ENCODE results near the gene TMEM163.

TMEM163 gene

DNA sequence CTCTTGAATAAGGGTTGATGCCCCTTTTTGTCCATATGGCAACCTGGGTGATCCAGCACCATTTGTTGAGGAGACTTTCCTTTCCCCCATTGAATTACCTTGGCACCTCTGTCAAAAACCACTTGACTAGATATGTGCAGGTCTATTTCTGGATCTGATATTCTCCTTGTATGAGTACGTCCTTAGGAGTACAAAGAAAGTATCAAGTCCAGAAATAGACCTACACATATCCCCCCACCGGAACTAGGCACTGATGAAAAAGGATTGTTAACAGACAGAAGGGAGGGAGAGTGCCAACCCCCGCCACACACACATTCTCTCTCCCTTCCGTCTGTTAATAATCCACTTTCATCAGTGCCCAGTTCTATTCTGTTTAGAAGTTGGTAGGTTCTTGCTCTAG lies 225.0 kb downstream of the TMEM163 start:
- TF ChIP-seq, protein P1, sequence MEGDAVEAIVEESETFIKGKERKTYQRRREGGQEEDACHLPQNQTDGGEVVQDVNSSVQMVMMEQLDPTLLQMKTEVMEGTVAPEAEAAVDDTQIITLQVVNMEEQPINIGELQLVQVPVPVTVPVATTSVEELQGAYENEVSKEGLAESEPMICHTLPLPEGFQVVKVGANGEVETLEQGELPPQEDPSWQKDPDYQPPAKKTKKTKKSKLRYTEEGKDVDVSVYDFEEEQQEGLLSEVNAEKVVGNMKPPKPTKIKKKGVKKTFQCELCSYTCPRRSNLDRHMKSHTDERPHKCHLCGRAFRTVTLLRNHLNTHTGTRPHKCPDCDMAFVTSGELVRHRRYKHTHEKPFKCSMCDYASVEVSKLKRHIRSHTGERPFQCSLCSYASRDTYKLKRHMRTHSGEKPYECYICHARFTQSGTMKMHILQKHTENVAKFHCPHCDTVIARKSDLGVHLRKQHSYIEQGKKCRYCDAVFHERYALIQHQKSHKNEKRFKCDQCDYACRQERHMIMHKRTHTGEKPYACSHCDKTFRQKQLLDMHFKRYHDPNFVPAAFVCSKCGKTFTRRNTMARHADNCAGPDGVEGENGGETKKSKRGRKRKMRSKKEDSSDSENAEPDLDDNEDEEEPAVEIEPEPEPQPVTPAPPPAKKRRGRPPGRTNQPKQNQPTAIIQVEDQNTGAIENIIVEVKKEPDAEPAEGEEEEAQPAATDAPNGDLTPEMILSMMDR (IDR thresholded peaks at IDR 0.05; ENCODE audit: low read depth, low read length) = no peak
- no peak for DNase-seq (ENCODE audit: low read depth in 2 of 2)

DNA sequence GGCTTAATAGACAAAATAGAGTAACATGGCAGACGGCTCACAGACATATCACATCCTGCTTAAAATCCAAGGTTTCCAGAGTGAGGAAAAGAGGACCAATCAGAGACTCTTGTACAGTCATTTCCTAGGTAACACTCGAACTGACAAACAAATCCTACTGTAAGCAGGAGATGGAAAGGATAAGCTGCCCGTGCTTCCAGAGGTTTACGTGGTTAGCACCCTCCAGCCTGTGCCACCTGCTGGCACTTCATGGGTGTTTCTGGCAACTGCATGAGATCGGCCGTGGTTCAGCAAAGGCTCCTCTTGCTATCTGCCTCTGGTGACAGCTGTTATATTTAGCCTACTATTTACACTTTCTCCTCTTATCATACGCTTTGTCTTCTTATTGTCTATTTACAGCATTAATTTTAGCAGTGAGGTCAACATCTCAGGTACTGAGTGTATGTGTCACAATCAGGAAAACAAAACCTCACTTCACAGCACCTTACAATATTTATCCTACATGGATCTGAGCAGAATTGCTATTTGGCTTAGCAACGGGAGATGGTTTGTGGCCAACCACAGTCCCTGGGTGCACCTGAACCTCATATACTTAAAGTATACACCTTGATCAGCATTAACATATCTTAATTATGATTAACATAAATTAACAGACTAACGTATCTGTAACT lies 226.9 kb downstream of the TMEM163 start:
- peak in 1 of 2 donors; percentile 2 for DNase-seq (ENCODE audit: low read depth in 2 of 2)
- TF ChIP-seq, protein P1 (IDR thresholded peaks at IDR 0.05; ENCODE audit: low read depth, low read length) = peak; percentile 13
- no peak overlapping the region for H3K4me3 ChIP-seq (replicated peaks in 1 of 2; ENCODE audit: low read depth in 2 of 2, low read length in 2 of 2)

More for the DNA sequence above, 225.0 kb downstream of the TMEM163 start:
- no peak overlapping the region for H3K4me3 ChIP-seq (replicated peaks in 1 of 2; ENCODE audit: low read depth in 2 of 2, low read length in 2 of 2)

GRCh38 chr2:134491022-134491421 lies 227.8 kb downstream of the TMEM163 start:
- no peak for DNase-seq (ENCODE audit: low read depth in 2 of 2)
- TF ChIP-seq, protein P1 (IDR thresholded peaks at IDR 0.05; ENCODE audit: low read depth, low read length) = no peak
- H3K4me3 ChIP-seq (replicated peaks in 1 of 2; ENCODE audit: low read depth in 2 of 2, low read length in 2 of 2) = no peak overlapping the region

- no peak overlapping the region for H3K4me3 ChIP-seq (replicated peaks in 1 of 2; ENCODE audit: low read depth in 2 of 2, low read length in 2 of 2)
- no peak for DNase-seq (ENCODE audit: low read depth in 2 of 2)
- TF ChIP-seq, protein P1 (IDR thresholded peaks at IDR 0.05; ENCODE audit: low read depth, low read length) = no peak
These were observed 228.2 kb downstream of the TMEM163 start for GRCh38 chr2:134490559-134490958.

GRCh38 chr2:134489732-134490384 lies 228.9 kb downstream of the TMEM163 start:
- H3K4me3 ChIP-seq (replicated peaks in 1 of 2; ENCODE audit: low read depth in 2 of 2, low read length in 2 of 2) = no peak overlapping the region
- TF ChIP-seq, protein P1 (IDR thresholded peaks at IDR 0.05; ENCODE audit: low read depth, low read length) = no peak
- no peak for DNase-seq (ENCODE audit: low read depth in 2 of 2)

DNA sequence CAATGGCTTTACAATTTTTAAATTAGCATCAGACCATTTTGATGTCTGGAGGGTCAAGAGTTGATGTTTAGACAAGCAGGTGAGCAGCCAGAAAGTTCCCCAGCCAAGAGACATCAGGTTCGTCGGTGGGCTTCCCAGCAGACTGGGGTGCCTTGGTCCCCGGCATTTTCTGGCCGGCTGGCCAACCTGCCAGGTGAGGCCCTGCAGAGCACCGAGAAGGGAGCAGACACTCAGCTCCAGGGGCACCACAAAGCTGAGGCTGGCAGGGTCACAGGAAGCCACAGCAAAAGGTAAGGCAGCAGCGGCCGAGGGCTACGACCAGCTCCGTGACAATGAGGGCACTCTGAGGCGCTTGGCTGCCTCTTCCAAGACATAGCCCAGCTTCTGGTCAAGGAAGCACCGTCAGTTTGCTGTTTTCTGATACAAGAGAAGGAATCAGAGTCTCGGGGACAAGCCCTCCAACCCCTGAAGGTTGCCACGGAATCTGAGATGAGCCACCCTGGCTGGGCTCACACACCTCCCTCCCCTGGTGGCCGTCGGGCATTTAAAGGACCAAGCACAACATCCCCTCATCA lies 235.9 kb downstream of the TMEM163 start:
- TF ChIP-seq, protein P1 (IDR thresholded peaks at IDR 0.05; ENCODE audit: low read depth, low read length) = no peak
- DNase-seq (ENCODE audit: low read depth in 2 of 2) = no peak
- H3K4me3 ChIP-seq (replicated peaks in 1 of 2; ENCODE audit: low read depth in 2 of 2, low read length in 2 of 2) = no peak overlapping the region
